D721Med (cell line): ENCODE results near the gene ADGRB3.
"Not testable (repeated sequence)": the region's sequence is repeated elsewhere in the genome, so short reads cannot be mapped to it uniquely, and the experiment has no call there.

Experiments
- DNase-seq: peaks from one replicate; pipeline ENCODE4 v3.0.0; 2011; ENCODE audit warnings: low spot score; ENCODE audit not compliant: insufficient read length
- FAIRE-seq: peaks from 2 replicates; lab custom pipeline; 2011; peaks lifted over from hg19 to GRCh38; lab: Jason Lieb, UNC
- CTCF ChIP-seq: IDR thresholded peaks from 2 replicates; pipeline ENCODE4 v1.5.1; 2012; ENCODE audit warnings: mild to moderate bottlenecking, control low read depth; ENCODE audit not compliant: insufficient read depth; ENCODE audit errors: missing control alignments

Gene ADGRB3

GRCh38 chr6:69111301-69111700 lies 476.2 kb downstream of the ADGRB3 start:
- no peak for TF ChIP-seq CTCF
- DNase-seq: no peak
- FAIRE-seq: no peak

GRCh38 chr6:69116658-69117057 lies 481.6 kb downstream of the ADGRB3 start:
- FAIRE-seq: no peak
- no peak for DNase-seq
- TF ChIP-seq CTCF: no peak

- DNase-seq, FAIRE-seq: not testable (repeated sequence)
Measured at GRCh38 chr6:69121461-69122406, 486.7 kb downstream of the ADGRB3 start.

GRCh38 chr6:69122407-69122773 lies 487.3 kb downstream of the ADGRB3 start:
- FAIRE-seq: no peak
- no peak for TF ChIP-seq CTCF
- DNase-seq: no peak

- no peak for FAIRE-seq
- no peak for TF ChIP-seq CTCF
Measured at GRCh38 chr6:69128411-69128810, 493.3 kb downstream of the ADGRB3 start.

GRCh38 chr6:69129046-69129445 lies 494.0 kb downstream of the ADGRB3 start:
- FAIRE-seq (no peak), DNase-seq (no peak)
- no peak for TF ChIP-seq CTCF

More at GRCh38 chr6:69128411-69128810, 493.3 kb downstream of the ADGRB3 start:
- no peak for DNase-seq

- peak; percentile 21 for FAIRE-seq
- no peak for DNase-seq
- TF ChIP-seq CTCF: no peak
Measured at GRCh38 chr6:69135927-69136326, 500.8 kb downstream of the ADGRB3 start.
